ENCODE data around the gene SPART.
"Not testable (repeated sequence)": the region's sequence is repeated elsewhere in the genome, so short reads cannot be mapped to it uniquely, and the experiment has no call there.

The SPART gene

DNA sequence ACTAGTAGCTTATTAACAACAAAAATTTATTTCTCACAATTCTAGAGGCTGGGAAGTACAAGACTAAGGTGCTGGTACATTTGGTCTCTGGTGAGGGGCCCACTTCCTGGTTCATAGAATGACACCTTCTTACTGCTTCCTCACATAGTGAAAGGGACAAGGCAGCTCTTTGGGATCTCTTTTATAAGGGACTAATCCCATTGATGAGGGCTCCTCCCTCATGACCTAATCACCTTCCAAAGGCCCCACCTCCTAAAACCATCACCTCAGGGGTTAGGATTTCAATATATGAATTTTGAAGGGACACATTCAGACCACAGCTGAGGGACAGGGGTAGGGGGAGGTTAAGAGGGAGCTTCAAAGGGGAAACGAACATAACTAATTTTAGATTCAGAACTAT lies 20.3 kb downstream of the SPART start:
- H3K27me3 ChIP-seq (ENCODE audit: insufficient read depth, low read length, poor library complexity, severe bottlenecking) = no peaks in the 10 kb centered on the region

DNA sequence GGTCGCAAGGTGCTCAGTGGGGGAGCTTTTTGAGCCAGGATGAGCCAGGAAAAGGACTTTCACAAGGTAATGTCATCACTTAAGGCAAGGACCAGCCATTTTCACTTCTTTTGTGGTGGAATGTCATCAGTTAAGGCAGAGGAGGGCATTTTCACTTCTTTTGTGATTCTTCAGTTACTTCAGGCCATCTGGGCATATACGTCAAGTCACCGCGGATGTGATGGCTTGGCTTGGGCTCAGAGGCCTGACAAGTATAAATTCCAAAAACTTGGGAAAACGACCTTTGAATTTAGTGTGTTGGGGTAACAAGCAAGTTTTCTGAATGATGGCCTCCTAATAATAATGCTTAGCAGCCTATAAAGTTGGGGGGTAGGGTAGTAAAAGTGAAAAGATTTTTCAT lies 21.3 kb downstream of the SPART start:
- H3K9me2 ChIP-seq (replicated peaks; ENCODE audit: low read depth, low read length); H3K4me3 ChIP-seq (ENCODE audit: low read length, poor library complexity, severe bottlenecking); H3K27me3 ChIP-seq (ENCODE audit: insufficient read depth, low read length, poor library complexity, severe bottlenecking); H3K79me2 ChIP-seq (ENCODE audit: insufficient read depth, low read length); H3F3A ChIP-seq (ENCODE audit: low read depth); H3K4me2 ChIP-seq (ENCODE audit: low read depth, low read length, poor library complexity, severe bottlenecking); H3K4me1 ChIP-seq (ENCODE audit: insufficient read depth, low read length, poor library complexity, severe bottlenecking); H2AFZ ChIP-seq (ENCODE audit: low read length); H3K9me3 ChIP-seq (ENCODE audit: insufficient read depth, low read depth, low read length); H3K9ac ChIP-seq (ENCODE audit: low read depth, low read length, poor library complexity, severe bottlenecking); H4K20me1 ChIP-seq (ENCODE audit: insufficient read depth, low read length, poor library complexity, severe bottlenecking): not testable (repeated sequence)
- peaks cover 47% of the 10 kb centered on the region; the same call in 1 of the 2 replicates for H3K36me3 ChIP-seq (ENCODE audit: insufficient read depth, low read length)

More for the DNA sequence above, 20.3 kb downstream of the SPART start:
- H4K20me1 ChIP-seq (ENCODE audit: insufficient read depth, low read length, poor library complexity, severe bottlenecking) = no peaks in the 10 kb centered on the region
- no peaks in the 10 kb centered on the region for H3K9me3 ChIP-seq (ENCODE audit: insufficient read depth, low read depth, low read length)
- H3K4me2 ChIP-seq (ENCODE audit: low read depth, low read length, poor library complexity, severe bottlenecking) = no peak overlapping the region
- no peak overlapping the region for H3K9ac ChIP-seq (ENCODE audit: low read depth, low read length, poor library complexity, severe bottlenecking)
- H3F3A ChIP-seq (ENCODE audit: low read depth) = no peaks in the 10 kb centered on the region
- TF ChIP-seq EZH2phosphoT487 (IDR thresholded peaks at IDR 0.05; ENCODE audit: borderline replicate concordance) = no peak
- TF ChIP-seq, protein P1, sequence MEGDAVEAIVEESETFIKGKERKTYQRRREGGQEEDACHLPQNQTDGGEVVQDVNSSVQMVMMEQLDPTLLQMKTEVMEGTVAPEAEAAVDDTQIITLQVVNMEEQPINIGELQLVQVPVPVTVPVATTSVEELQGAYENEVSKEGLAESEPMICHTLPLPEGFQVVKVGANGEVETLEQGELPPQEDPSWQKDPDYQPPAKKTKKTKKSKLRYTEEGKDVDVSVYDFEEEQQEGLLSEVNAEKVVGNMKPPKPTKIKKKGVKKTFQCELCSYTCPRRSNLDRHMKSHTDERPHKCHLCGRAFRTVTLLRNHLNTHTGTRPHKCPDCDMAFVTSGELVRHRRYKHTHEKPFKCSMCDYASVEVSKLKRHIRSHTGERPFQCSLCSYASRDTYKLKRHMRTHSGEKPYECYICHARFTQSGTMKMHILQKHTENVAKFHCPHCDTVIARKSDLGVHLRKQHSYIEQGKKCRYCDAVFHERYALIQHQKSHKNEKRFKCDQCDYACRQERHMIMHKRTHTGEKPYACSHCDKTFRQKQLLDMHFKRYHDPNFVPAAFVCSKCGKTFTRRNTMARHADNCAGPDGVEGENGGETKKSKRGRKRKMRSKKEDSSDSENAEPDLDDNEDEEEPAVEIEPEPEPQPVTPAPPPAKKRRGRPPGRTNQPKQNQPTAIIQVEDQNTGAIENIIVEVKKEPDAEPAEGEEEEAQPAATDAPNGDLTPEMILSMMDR (conservative IDR thresholded peaks at IDR 0.05; ENCODE audit: low read length) = no peak
- H3K9me2 ChIP-seq (replicated peaks; ENCODE audit: low read depth, low read length) = no peaks in the 10 kb centered on the region
- no peak overlapping the region for H3K4me3 ChIP-seq (ENCODE audit: low read length, poor library complexity, severe bottlenecking)
- no peaks in the 10 kb centered on the region for H3K79me2 ChIP-seq (ENCODE audit: insufficient read depth, low read length)
- no peaks in the 10 kb centered on the region for H3K4me1 ChIP-seq (ENCODE audit: insufficient read depth, low read length, poor library complexity, severe bottlenecking)
- peaks cover 55% of the 10 kb centered on the region; the same call in 1 of the 2 replicates for H3K36me3 ChIP-seq (ENCODE audit: insufficient read depth, low read length)
- 0 out of 2 replicates have a peak overlapping the region, but pooled peaks have one; percentile 43 for H2AFZ ChIP-seq (ENCODE audit: low read length)

DNA sequence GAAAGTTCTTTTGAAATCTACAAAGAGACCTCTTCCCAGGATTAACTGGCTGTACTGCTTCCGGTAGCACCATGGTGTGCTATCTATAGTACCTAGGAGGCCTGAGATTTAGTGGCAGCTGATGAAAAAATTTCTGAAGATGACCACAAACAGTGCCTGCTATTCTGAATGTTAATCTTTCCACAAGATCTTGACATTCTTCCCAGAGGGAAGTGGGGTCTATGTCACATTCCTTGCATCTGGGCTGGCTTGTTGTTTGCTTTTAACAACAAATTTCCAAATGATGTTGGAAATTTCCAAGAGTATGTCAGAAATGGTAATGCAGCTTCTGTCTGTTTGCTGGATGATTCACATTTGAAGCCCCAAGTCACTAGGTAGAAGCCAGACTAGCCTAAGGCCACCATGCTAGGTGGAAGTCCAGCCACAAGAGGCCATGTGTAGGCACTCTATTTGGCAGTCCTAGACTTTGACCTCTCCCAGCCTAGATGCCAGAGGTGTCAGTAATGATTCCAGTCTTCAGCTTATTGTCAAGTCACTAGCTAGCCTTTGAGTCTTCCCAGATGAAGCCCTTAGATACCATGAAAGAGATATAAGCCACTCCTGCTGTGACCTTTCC lies 22.1 kb downstream of the SPART start:
- H3K4me2 ChIP-seq (ENCODE audit: low read depth, low read length, poor library complexity, severe bottlenecking) = no peak overlapping the region
- H3K79me2 ChIP-seq (ENCODE audit: insufficient read depth, low read length) = no peaks in the 10 kb centered on the region
- H3K9me3 ChIP-seq (ENCODE audit: insufficient read depth, low read depth, low read length) = no peaks in the 10 kb centered on the region
- no peaks in the 10 kb centered on the region for H3K27me3 ChIP-seq (ENCODE audit: insufficient read depth, low read length, poor library complexity, severe bottlenecking)
- H3F3A ChIP-seq (ENCODE audit: low read depth) = no peaks in the 10 kb centered on the region
- no peak for TF ChIP-seq EZH2phosphoT487 (IDR thresholded peaks at IDR 0.05; ENCODE audit: borderline replicate concordance)
- TF ChIP-seq, protein P1 (conservative IDR thresholded peaks at IDR 0.05; ENCODE audit: low read length) = no peak
- no peak overlapping the region for H3K4me3 ChIP-seq (ENCODE audit: low read length, poor library complexity, severe bottlenecking)
- H3K4me1 ChIP-seq (ENCODE audit: insufficient read depth, low read length, poor library complexity, severe bottlenecking) = no peaks in the 10 kb centered on the region
- no peak overlapping the region for H3K9ac ChIP-seq (ENCODE audit: low read depth, low read length, poor library complexity, severe bottlenecking)
- H2AFZ ChIP-seq (ENCODE audit: low read length) = no peak overlapping the region
- no peaks in the 10 kb centered on the region for H3K9me2 ChIP-seq (replicated peaks; ENCODE audit: low read depth, low read length)
- H3K36me3 ChIP-seq (ENCODE audit: insufficient read depth, low read length) = peaks cover 42% of the 10 kb centered on the region; the same call in 1 of the 2 replicates
- no peaks in the 10 kb centered on the region for H4K20me1 ChIP-seq (ENCODE audit: insufficient read depth, low read length, poor library complexity, severe bottlenecking)

- H3K4me3 ChIP-seq (ENCODE audit: low read length, poor library complexity, severe bottlenecking) = no peak overlapping the region
- no peaks in the 10 kb centered on the region for H3F3A ChIP-seq (ENCODE audit: low read depth)
- TF ChIP-seq, protein P1 (conservative IDR thresholded peaks at IDR 0.05; ENCODE audit: low read length) = no peak
- no peak for TF ChIP-seq EZH2phosphoT487 (IDR thresholded peaks at IDR 0.05; ENCODE audit: borderline replicate concordance)
- peaks cover 35% of the 10 kb centered on the region; the same call in 1 of the 2 replicates for H3K36me3 ChIP-seq (ENCODE audit: insufficient read depth, low read length)
- H3K9ac ChIP-seq (ENCODE audit: low read depth, low read length, poor library complexity, severe bottlenecking) = no peak overlapping the region
- no peak overlapping the region for H3K4me2 ChIP-seq (ENCODE audit: low read depth, low read length, poor library complexity, severe bottlenecking)
- no peaks in the 10 kb centered on the region for H3K9me2 ChIP-seq (replicated peaks; ENCODE audit: low read depth, low read length)
- no peaks in the 10 kb centered on the region for H3K79me2 ChIP-seq (ENCODE audit: insufficient read depth, low read length)
- H3K4me1 ChIP-seq (ENCODE audit: insufficient read depth, low read length, poor library complexity, severe bottlenecking) = no peaks in the 10 kb centered on the region
- H2AFZ ChIP-seq (ENCODE audit: low read length) = no peak overlapping the region
- no peaks in the 10 kb centered on the region for H3K9me3 ChIP-seq (ENCODE audit: insufficient read depth, low read depth, low read length)
- H4K20me1 ChIP-seq (ENCODE audit: insufficient read depth, low read length, poor library complexity, severe bottlenecking) = no peaks in the 10 kb centered on the region
- H3K27me3 ChIP-seq (ENCODE audit: insufficient read depth, low read length, poor library complexity, severe bottlenecking) = no peaks in the 10 kb centered on the region
Measured at GRCh38 chr13:36323408-36323807, 22.8 kb downstream of the SPART start.

DNA sequence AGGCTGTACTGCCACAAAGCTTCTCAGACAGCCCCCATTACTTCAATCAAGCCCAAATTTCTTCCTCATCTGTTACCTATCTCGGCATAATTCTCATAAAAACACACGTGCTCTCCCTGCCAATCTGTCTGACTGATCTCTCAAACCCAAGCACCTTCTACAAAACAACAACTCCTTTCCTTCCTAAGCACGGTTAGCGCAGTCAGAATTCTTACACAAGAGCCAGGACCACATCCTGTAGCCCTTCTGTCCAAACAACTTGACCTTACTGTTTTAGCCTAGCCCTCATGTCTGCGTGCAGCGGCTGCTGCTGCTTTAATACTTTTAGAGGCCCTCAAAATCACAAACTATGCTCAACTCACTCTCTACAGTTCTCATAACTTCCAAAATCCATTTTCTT lies 26.4 kb downstream of the SPART start:
- not testable (repeated sequence) for H3K4me3 ChIP-seq (ENCODE audit: low read length, poor library complexity, severe bottlenecking); H2AFZ ChIP-seq (ENCODE audit: low read length); H4K20me1 ChIP-seq (ENCODE audit: insufficient read depth, low read length, poor library complexity, severe bottlenecking); H3K27me3 ChIP-seq (ENCODE audit: insufficient read depth, low read length, poor library complexity, severe bottlenecking); H3K4me1 ChIP-seq (ENCODE audit: insufficient read depth, low read length, poor library complexity, severe bottlenecking); H3K9me3 ChIP-seq (ENCODE audit: insufficient read depth, low read depth, low read length); H3K79me2 ChIP-seq (ENCODE audit: insufficient read depth, low read length); H3F3A ChIP-seq (ENCODE audit: low read depth); H3K9me2 ChIP-seq (replicated peaks; ENCODE audit: low read depth, low read length); H3K9ac ChIP-seq (ENCODE audit: low read depth, low read length, poor library complexity, severe bottlenecking); H3K4me2 ChIP-seq (ENCODE audit: low read depth, low read length, poor library complexity, severe bottlenecking)
- H3K36me3 ChIP-seq (ENCODE audit: insufficient read depth, low read length) = peaks cover 18% of the 10 kb centered on the region; the same call in 1 of the 2 replicates
